ENCODE data around the gene AMN.
"Not testable (repeated sequence)": the region's sequence is repeated elsewhere in the genome, so short reads cannot be mapped to it uniquely, and the experiment has no call there.

The AMN gene

DNA sequence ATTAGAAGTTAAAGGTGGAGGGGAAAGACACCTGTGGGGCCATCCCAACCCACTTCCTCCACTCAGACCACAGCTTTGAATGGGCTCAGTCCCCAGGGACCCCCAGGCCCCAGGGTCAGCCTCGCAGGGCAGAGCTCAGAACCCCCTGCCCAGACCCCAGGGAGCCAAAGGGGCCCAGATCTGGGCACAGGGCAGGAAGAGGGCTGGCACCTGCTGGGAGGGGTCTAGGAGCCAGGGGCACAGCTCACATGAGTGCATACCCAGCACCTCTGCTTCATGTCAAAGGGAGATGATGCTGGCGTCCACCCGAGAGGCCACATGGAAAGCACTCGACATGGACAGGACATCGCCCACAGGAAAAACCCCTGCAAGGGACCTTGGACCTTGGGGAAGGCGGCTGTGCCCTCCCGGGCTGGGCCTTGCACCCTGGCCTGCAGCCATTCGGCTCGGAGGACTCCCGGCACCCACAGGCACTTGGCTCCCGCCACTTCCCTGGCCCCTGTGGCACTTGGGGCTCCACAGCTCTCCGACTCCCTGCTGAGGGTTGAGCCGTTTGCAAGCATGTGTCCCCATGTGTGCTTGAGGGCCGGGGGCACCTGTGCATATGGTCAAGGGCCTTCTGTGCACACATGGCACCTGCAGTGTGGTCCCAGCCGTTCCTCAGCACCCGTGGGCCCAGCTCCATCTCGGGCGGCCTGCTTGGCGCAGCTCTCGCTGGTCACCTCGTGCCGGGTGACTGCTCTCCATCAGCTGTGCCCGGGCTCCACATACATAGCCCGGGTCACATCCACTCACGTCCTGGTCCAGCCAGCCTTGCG, 7.8 kb upstream of the AMN start:
- DNase-seq: no peak

DNA sequence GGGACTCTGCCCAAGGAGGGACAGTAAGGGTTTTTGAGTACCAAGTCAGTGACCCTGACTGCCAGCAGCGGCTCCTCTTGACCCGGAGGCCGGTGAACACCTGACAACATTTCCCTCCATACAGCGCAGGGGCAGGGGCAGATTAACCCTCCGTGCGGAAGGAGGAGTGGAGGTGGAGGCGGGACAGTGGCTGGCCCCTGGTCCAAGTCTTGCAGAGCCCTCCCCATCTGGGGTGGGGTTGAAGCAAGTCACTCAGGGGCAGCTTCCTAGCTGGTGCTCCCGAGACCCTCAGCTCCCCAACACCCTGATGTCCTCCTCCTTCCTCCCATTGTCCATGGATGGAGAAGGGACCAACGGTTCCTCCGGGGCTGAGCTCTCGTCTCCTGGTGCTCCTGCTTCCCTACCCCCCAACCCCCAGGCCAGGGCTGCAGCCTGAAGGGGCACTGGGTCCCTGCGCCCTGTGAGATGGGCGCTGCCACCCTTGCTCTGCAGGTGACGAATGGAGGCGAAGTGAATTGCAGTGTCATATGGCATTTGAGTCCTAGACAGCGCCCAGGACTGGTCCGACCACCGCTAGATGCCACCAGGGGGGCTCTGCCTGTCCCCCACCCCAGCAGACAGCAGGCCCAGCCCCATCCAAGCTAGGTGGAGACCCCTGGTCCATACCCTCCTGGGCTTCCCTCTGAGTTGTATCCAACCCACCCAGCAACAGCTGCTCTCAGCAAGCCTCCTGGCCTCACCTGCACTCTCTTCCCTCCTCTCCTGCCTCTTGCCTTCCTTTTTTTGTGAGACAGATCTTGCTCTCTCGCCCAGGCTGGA, 7.0 kb upstream of the AMN start:
- no peak for DNase-seq

DNA sequence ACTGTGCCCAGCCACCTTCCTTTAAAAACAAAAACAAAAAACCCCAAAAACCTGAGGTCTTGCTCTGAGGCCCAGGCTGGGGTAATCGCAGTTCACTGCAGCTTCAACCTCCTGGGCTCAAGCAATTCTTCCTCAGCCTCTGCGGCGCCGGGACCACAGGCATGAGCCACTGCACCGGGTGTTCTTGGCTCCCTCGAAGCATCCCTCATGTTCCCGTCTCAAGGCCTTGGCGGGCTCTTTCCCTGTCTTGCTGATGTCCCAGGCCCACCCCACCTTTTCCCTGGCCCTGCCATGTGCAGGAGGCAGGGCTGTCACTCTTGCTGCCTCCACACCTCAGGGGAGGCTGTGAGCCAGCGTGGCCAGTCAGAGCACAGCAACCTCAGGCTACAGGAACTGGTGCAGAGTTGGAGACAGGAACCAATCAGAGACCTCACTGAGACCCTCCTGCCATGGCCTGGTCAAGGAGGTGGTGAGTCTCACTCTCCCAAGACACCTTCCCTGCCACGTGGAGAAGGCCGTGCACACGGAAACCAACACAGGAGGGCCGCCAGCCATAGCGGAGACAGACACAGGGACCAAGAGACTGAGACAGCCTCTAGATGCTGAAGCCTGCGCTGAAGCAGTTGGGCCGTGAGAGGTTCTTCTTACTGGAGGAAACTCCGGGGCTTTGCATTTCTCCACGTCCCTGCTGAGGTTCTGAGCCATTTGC, 6.0 kb upstream of the AMN start:
- DNase-seq: no peak

DNA sequence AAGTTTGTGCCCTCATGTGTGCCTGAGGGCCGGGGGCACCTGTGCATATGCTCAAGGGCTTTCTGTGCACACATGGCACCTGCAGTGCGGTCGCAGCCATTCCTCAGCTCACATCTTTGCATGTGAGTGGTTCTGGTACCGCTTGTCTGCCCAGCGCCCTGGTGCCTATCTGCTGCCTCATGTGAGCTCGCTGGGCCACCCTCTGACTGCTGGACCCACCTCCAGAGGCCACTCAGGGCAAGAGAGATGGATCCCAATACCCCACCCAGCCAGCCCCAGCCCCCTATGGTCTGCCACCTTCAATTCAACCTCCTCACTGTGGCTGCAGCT, 5.4 kb upstream of the AMN start:
- no peak for DNase-seq

GRCh38 chr14:102917469-102918211, 4.8 kb upstream of the AMN start:
- peak; percentile 71 for DNase-seq

DNA sequence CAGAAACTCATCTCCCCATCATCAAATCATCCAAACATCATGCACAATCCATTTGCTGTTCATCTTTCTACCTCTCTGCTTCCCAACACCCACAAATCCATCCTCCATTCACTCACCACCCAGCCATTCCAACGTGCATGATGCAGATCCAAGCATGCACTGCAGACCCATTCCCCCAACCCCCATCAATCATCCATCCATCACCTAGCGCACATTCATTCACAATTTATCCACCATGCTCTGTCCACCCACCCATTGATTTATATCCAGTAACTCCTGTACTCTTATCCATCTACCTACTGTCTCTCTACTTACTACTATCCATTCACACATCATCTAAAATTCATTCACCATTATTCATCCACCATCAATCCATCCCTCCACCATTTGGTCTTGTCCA, 4.0 kb upstream of the AMN start:
- DNase-seq: no peak

DNA sequence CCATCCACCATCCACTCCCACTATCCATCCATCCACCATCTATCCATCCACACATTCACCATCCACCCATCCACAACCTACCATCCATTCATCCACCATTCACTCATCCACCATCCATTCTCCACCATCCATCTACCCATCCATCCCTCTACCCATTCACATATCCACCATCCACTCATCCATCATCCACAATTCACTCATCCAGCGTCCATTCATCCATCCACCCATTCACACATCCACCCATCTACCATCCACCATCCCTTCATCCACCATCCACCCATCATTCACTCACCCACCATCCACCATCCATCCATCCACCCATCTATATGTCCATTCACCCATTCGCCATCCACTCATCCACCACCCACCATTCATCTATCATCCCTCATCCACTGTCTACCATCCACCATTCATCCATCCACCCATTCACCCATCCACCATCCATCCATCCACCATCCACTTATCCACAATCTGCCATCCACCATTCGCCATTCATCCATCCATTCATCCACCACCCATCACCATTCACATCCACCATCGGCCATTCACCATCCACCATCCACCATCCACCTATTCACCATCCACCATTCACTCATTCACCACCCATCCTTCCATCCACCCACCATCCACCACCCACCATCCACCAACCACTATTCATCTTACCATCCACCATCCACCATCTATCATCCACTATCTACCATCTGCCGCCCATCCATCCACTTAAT, 2.0 kb upstream of the AMN start:
- no peak for DNase-seq

DNA sequence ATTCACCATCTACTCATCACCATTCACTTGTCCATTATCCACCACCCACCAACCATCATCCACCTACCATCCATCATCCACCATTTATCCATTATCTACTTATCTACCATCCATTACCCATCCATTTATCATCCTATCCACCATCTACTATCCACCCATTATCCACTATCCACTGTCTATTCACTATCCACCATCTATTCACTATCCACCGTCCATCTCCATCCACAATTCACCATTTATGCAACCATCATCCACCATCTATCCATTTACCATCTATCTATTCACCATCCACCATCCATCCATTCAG, 1.5 kb upstream of the AMN start:
- DNase-seq: no peak

GRCh38 chr14:102923201-102923924, 900 bp downstream of the AMN start:
- no peak for DNase-seq

GRCh38 chr14:102923925-102924486, 1.5 kb downstream of the AMN start:
- no peak for DNase-seq

- DNase-seq: no peak
Observed at GRCh38 chr14:102924632-102925588, 2.4 kb downstream of the AMN start.

DNA sequence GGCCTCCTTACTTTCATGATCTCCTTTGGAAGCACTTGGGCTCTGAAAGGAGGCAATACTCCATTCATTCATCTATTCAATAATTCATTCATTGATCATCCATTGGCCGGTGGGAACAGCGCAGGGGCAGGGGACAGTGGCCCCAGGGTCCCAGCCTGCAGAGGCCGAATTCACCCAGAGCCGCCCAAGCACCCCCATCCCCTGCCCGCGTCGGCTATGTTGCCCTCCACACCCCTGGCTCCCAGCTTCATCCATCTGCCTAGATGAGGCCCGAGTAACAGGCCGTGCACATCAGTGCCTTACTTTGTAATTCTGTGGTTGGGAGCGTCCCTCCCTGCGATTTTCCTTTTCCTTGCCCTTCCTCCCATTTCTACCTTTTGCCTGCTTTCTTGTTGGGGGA, 3.2 kb downstream of the AMN start:
- no peak for DNase-seq

DNA sequence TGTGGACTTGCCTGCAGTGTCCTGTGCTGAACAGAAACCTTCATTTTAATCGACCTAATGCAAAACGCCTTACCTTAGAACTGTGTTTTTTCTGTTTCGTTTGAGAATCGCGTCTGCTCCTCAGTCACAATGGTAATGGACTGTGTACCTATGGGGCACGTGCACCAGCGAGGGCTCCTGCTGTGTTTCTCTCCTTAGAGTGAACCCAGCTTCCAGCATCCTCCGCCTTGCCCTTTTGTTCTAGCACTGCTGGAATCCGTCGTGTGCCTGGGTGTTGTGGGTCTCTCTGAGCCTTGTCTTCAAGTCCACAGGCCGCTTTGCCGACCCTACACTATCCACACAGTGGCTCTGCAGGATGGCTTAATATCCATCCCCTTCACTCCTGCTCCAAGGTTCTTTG, 3.6 kb downstream of the AMN start:
- no peak for DNase-seq

DNA sequence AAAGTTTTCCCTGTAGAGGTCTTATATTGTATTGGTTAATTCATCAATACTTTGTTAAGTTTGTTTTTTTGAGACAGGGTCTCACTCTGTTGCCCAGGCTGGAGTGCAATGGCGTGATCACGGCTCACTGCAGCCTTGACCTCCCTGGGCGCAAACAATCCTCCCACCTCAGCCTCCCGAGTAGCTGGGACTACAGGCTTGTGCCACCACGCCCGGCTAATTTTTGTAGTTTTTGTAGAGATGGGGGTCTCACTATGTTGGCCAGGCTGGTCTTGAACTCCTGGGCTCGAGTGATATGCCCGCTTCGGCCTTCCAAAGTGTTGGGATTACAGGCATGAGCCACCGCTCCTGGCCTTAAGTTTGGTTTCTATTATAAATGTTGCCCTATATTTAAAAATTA, 4.4 kb downstream of the AMN start:
- DNase-seq: not testable (repeated sequence)

DNA sequence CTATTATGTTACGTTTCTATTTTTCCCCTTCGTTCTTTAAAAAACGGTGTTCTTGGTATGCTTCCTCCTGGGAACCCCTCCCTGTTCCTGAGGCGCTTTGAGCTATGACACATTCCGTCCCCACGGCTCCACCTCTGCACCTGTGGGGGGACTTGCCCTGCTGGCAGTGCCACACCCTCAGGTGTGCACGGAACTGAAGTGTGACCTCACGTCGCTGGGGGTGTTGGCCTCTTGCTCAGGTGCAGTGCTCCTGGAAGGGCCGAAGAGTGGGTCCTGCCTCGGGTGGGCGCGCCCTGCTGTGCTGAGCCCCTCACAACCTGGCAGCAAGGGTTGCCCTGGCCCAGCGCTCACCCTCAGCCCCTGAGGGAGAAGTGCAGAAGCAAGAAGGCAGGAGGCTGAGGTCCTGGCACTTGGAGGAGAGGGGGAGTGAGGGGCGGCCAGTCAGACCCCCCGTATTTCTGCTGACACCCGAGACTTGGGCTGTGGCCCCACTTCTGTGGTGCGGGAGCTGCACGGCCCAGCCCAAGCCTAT, 4.9 kb downstream of the AMN start:
- DNase-seq: no peak

DNA sequence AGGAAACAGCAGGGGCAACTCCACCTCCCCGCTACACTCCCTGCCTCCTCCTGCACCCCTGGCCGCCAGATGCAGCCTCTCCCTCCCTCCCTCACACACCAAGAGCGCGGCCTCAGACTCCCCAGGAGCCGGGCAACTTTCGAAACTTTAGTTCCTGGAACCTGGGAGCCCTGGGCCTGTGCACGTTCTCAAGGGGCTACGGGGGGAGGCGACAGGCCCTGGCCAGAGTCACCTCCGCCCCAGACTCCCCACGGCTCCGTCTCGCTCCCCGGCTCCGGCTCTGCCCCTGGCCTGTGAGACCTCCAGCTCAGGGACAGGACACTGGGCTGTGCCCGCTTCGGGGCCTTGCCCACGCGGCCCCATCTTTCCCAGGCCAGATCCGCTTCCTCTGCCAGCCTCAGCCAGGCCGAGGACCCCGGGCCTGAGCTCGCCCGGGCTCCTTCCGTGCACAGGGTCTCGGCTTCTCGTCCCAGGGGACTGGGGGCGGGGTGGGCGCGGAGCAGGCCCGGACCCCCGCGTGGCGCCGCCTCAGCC, 5.5 kb downstream of the AMN start:
- peak; percentile 18 for DNase-seq

DNA sequence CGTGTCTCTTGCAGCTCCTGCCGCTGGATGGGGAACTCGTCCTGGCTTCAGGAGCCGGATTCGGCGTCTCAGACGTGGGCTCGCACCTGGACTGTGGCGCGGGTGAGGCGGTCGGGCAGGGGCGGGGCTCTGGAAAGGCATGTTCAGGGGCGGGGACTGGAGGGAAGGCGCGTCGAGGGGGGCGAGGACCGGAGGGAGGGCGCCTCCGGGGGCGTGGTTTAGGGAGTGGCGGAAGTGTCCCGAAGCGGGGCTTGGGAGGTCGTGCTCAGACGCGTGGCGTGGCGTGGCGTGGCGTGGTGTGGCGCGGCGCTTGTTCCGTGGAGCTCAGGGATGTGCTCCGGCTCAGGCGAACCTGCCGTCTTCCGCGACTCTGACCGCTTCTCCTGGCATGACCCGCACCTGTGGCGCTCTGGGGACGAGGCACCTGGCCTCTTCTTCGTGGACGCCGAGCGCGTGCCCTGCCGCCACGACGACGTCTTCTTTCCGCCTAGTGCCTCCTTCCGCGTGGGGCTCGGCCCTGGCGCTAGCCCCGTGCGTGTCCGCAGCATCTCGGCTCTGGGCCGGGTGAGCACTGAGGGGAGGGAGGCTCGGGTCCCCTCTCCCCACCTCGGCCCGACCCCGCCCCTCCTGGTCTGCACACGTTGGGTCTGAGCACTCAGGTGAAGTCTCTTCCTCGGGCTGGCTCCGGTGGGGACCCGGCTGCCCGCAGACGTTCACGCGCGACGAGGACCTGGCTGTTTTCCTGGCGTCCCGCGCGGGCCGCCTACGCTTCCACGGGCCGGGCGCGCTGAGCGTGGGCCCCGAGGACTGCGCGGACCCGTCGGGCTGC, 6.2 kb downstream of the AMN start:
- peak; percentile 93 for DNase-seq

DNA sequence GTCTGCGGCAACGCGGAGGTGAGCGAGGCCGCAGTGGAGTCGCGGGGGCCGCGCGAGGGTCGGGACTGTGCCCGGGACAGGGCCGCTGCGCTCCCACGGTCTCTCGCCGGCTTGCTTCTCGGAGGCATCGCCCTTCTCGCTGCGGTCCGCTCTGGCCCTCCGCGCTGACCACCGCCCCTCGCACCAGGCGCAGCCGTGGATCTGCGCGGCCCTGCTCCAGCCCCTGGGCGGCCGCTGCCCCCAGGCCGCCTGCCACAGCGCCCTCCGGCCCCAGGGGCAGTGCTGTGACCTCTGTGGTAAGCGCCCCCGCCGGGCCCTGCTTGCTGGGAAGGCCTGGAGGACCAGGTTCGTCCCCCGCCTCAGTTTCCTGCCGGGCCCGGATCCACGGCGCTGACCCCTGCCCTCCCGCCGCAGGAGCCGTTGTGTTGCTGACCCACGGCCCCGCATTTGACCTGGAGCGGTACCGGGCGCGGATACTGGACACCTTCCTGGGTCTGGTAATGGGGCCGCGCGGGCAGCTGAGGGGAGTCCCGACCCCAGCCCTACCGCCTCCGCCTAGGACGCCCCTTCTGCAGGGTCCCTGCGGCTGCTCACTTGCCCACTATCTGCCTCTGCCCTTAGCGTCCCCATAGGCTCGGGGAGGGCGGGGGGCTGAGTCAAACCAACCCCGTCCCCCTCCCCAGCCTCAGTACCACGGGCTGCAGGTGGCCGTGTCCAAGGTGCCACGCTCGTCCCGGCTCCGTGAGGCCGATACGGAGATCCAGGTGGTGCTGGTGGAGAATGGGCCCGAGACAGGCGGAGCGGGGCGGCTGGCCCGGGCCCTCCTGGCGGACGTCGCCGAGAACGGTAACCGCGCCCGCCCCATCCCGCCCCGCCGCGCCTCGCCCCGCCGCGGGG, 7.0 kb downstream of the AMN start:
- no peak for DNase-seq
